ENCODE data around the gene CFAP77.

GRCh38 chr9:132369421-132369820 is 40.6 kb upstream of the CFAP77 start:
- TF ChIP-seq, protein P1, sequence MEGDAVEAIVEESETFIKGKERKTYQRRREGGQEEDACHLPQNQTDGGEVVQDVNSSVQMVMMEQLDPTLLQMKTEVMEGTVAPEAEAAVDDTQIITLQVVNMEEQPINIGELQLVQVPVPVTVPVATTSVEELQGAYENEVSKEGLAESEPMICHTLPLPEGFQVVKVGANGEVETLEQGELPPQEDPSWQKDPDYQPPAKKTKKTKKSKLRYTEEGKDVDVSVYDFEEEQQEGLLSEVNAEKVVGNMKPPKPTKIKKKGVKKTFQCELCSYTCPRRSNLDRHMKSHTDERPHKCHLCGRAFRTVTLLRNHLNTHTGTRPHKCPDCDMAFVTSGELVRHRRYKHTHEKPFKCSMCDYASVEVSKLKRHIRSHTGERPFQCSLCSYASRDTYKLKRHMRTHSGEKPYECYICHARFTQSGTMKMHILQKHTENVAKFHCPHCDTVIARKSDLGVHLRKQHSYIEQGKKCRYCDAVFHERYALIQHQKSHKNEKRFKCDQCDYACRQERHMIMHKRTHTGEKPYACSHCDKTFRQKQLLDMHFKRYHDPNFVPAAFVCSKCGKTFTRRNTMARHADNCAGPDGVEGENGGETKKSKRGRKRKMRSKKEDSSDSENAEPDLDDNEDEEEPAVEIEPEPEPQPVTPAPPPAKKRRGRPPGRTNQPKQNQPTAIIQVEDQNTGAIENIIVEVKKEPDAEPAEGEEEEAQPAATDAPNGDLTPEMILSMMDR (IDR thresholded peaks at IDR 0.05) = no peak
- TF ChIP-seq POLR2A (IDR thresholded peaks at IDR 0.05) = no peak
